HEK293 (cell line): ENCODE data around the gene SENP8.
A peak's percentile ranks its signal among the peaks of the same experiment; 100 is the strongest.

Experiments
- BCL11B ChIP-seq: fragments of 450-650 bp; formaldehyde crosslinking; IDR thresholded peaks from 2 replicates; pipeline ENCODE4 v1.5.1; 2016; ENCODE audit warnings: low read depth, missing biosample characterization, missing genetic modification characterization
- GLIS1 ChIP-seq: fragments of 450-650 bp; formaldehyde crosslinking; IDR thresholded peaks from 2 replicates; pipeline ENCODE4 v1.5.1; 2016; ENCODE audit warnings: missing biosample characterization, missing genetic modification characterization
- HOXA7 ChIP-seq: sonication (generic); formaldehyde crosslinking; IDR thresholded peaks from 2 replicates; pipeline ENCODE4 v1.8.1; 2022; ENCODE audit warnings: missing genetic modification reagents, borderline replicate concordance
- KLF9 ChIP-seq: fragments of 450-650 bp; formaldehyde crosslinking; IDR thresholded peaks from 2 replicates; pipeline ENCODE4 v1.5.1; 2016; ENCODE audit warnings: missing biosample characterization, missing genetic modification characterization, low read depth
- OSR2 ChIP-seq: fragments of 450-650 bp; formaldehyde crosslinking; IDR thresholded peaks from 2 replicates; pipeline ENCODE4 v1.5.1; 2016; ENCODE audit warnings: missing biosample characterization, missing genetic modification characterization
- SP2 ChIP-seq: fragments of 450-650 bp; formaldehyde crosslinking; IDR thresholded peaks from 2 replicates; pipeline ENCODE4 v1.5.1; 2016; ENCODE audit warnings: missing biosample characterization, missing genetic modification characterization
- SP3 ChIP-seq: fragments of 450-650 bp; formaldehyde crosslinking; IDR thresholded peaks from 2 replicates; pipeline ENCODE4 v1.5.1; 2016; ENCODE audit warnings: missing biosample characterization, missing genetic modification characterization
- TRIM28 ChIP-seq: IDR thresholded peaks from 2 replicates; pipeline ENCODE4 v1.6.1; 2011; ENCODE audit warnings: low read length, control low read depth, borderline replicate concordance
- YY2 ChIP-seq: fragments of 450-650 bp; formaldehyde crosslinking; IDR thresholded peaks from 2 replicates; pipeline ENCODE4 v1.5.1; 2016; ENCODE audit warnings: missing biosample characterization, missing genetic modification characterization
- ZBTB17 ChIP-seq: fragments of 450-650 bp; formaldehyde crosslinking; IDR thresholded peaks from 2 replicates; pipeline ENCODE4 v1.5.1; 2016; ENCODE audit warnings: missing biosample characterization, missing genetic modification characterization
- ZBTB20 ChIP-seq: fragments of 450-650 bp; formaldehyde crosslinking; IDR thresholded peaks from 2 replicates; pipeline ENCODE4 v1.5.1; 2016; ENCODE audit warnings: missing biosample characterization, missing genetic modification characterization
- ZBTB7A ChIP-seq: fragments of 450-650 bp; formaldehyde crosslinking; IDR thresholded peaks from 2 replicates; pipeline ENCODE4 v1.5.1; 2016; ENCODE audit warnings: low read depth, missing biosample characterization, missing genetic modification characterization
- ZFHX2 ChIP-seq: fragments of 450-650 bp; formaldehyde crosslinking; conservative IDR thresholded peaks from 2 replicates; pipeline ENCODE4 v1.5.1; 2016; ENCODE audit warnings: missing biosample characterization, missing genetic modification characterization
- ZNF121 ChIP-seq: fragments of 450-650 bp; formaldehyde crosslinking; IDR thresholded peaks from 2 replicates; pipeline ENCODE4 v1.5.1; 2016; ENCODE audit warnings: missing biosample characterization, missing genetic modification characterization
- ZNF19 ChIP-seq: fragments of 450-650 bp; formaldehyde crosslinking; IDR thresholded peaks from 2 replicates; pipeline ENCODE4; 2016; ENCODE audit warnings: missing biosample characterization, missing genetic modification characterization, low read depth
- ZNF223 ChIP-seq: fragments of 450-650 bp; formaldehyde crosslinking; IDR thresholded peaks from 2 replicates; pipeline ENCODE4 v1.5.1; 2016; ENCODE audit warnings: missing biosample characterization, missing genetic modification characterization
- ZNF24 ChIP-seq: fragments of 450-650 bp; formaldehyde crosslinking; IDR thresholded peaks from 2 replicates; pipeline ENCODE4 v1.5.1; 2016; ENCODE audit warnings: missing biosample characterization, missing genetic modification characterization
- ZNF248 ChIP-seq: fragments of 450-650 bp; formaldehyde crosslinking; IDR thresholded peaks from 2 replicates; pipeline ENCODE4 v1.5.1; 2017; ENCODE audit warnings: missing biosample characterization, missing genetic modification characterization
- ZNF391 ChIP-seq: fragments of 450-650 bp; formaldehyde crosslinking; IDR thresholded peaks from 2 replicates; pipeline ENCODE4 v1.5.1; 2016; ENCODE audit warnings: low read depth, missing biosample characterization, missing genetic modification characterization, borderline replicate concordance
- ZNF398 ChIP-seq: fragments of 450-650 bp; formaldehyde crosslinking; IDR thresholded peaks from 2 replicates; pipeline ENCODE4 v1.5.1; 2017; ENCODE audit warnings: missing biosample characterization, missing genetic modification characterization
- ZNF423 ChIP-seq: fragments of 450-650 bp; formaldehyde crosslinking; IDR thresholded peaks from 2 replicates; pipeline ENCODE4 v1.5.1; 2016; ENCODE audit warnings: missing biosample characterization, missing genetic modification characterization
- ZNF747 ChIP-seq: fragments of 450-650 bp; formaldehyde crosslinking; IDR thresholded peaks from 2 replicates; pipeline ENCODE4 v1.5.1; 2016; ENCODE audit warnings: missing biosample characterization, missing genetic modification characterization
- ZNF791 ChIP-seq: fragments of 450-650 bp; formaldehyde crosslinking; IDR thresholded peaks from 2 replicates; pipeline ENCODE4 v1.5.1; 2016; ENCODE audit warnings: missing biosample characterization, missing genetic modification characterization
- ZSCAN30 ChIP-seq: fragments of 450-650 bp; IDR thresholded peaks from 2 replicates; pipeline ENCODE4 v1.5.1; 2018; ENCODE audit warnings: missing biosample characterization, mild to moderate bottlenecking, missing genetic modification characterization, moderate library complexity
- TF ChIP-seq, protein P1 (sequence below): fragments of 450-650 bp; formaldehyde crosslinking; IDR thresholded peaks from 2 replicates; pipeline ENCODE4 v1.5.1; 2016; ENCODE audit warnings: missing biosample characterization, missing genetic modification characterization
- TF ChIP-seq, protein P2 (sequence below): fragments of 450-650 bp; formaldehyde crosslinking; IDR thresholded peaks from 2 replicates; pipeline ENCODE4 v1.5.1; 2016; ENCODE audit warnings: missing biosample characterization, missing genetic modification characterization
- TF ChIP-seq, protein P3 (sequence below): fragments of 450-650 bp; formaldehyde crosslinking; IDR thresholded peaks from 2 replicates; pipeline ENCODE4 v1.5.1; 2017; ENCODE audit warnings: missing biosample characterization, missing genetic modification characterization
- TF ChIP-seq, protein P4 (sequence below): fragments of 450-650 bp; IDR thresholded peaks from 2 replicates; pipeline ENCODE4 v1.5.1; 2018; ENCODE audit warnings: missing biosample characterization, missing genetic modification characterization
- TF ChIP-seq, protein P5 (sequence below): fragments of 450-650 bp; formaldehyde crosslinking; IDR thresholded peaks from 2 replicates; pipeline ENCODE4 v1.5.1; 2016; ENCODE audit warnings: missing biosample characterization, missing genetic modification characterization
- TF ChIP-seq, protein P6 (sequence below): fragments of 450-650 bp; IDR thresholded peaks from 2 replicates; pipeline ENCODE4 v1.5.1; 2018; ENCODE audit warnings: missing biosample characterization, mild to moderate bottlenecking, missing genetic modification characterization

SENP8 gene

DNA sequence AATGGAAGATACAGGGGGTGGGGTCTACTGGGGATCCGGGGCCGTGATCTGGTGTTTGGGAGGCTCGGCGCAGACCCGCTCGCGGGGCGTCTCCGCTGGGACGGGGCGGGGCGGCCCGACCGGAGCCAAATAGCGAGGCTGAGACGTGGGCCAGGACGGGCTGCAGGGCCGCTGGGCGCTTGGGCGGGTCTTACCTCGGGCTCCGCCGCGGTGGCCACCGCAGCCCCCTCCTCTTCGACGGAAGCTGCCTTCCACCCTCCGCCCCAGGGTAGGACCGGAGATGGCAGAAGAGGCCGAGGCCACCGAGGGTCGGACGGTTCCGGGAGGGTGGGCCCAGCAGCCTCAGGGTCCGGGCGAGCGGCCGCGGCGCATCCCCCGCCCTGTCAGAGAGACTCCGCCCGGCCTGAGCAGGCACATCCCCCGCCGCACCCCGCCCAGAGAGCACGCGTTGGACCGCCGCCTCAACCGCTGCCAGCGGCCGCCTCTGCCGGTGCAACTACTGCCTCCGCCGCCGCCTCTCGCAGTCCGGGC lies 652 bp upstream of the SENP8 start (continued):
- TF ChIP-seq ZNF121 (peak; percentile 67; the same call in 1 of the 2 replicates), ZNF223 (peak; percentile 73), ZNF747 (no peak), HOXA7 (CRISPR knock-in tag) (no peak), ZNF24 (peak; percentile 76), OSR2 (tag by site-specific recombination) (0 out of 2 replicates have a peak, but pooled peaks have one; percentile 19), ZNF791 (tag by site-specific recombination) (no peak), SP2 (peak; percentile 93), KLF9 (tag by site-specific recombination) (peak; percentile 67), GLIS1 (peak; percentile 45; the same call in 1 of the 2 replicates), ZSCAN30 (tag by site-specific recombination) (peak; percentile 99), ZNF19 (tag by site-specific recombination) (no peak), ZNF248 (tag by site-specific recombination) (no peak), ZNF398 (tag by site-specific recombination) (peak; percentile 72), ZBTB17 (tag by site-specific recombination) (no peak; the same call in 1 of the 2 replicates), ZNF423 (tag by site-specific recombination) (peak; percentile 35; the same call in 1 of the 2 replicates), ZFHX2 (tag by site-specific recombination) (peak; percentile 51; the same call in 1 of the 2 replicates), ZBTB7A (peak; percentile 94; the same call in 1 of the 2 replicates), SP3 (peak; percentile 65), BCL11B (tag by site-specific recombination) (peak; percentile 67; the same call in 1 of the 2 replicates), YY2 (tag by site-specific recombination) (0 out of 2 replicates have a peak, but pooled peaks have one; percentile 36), TRIM28 (no peak), ZBTB20 (peak; percentile 79; the same call in 1 of the 2 replicates), ZNF391 (tag by site-specific recombination) (peak; percentile 74; the same call in 1 of the 2 replicates)
- TF ChIP-seq, protein P1, sequence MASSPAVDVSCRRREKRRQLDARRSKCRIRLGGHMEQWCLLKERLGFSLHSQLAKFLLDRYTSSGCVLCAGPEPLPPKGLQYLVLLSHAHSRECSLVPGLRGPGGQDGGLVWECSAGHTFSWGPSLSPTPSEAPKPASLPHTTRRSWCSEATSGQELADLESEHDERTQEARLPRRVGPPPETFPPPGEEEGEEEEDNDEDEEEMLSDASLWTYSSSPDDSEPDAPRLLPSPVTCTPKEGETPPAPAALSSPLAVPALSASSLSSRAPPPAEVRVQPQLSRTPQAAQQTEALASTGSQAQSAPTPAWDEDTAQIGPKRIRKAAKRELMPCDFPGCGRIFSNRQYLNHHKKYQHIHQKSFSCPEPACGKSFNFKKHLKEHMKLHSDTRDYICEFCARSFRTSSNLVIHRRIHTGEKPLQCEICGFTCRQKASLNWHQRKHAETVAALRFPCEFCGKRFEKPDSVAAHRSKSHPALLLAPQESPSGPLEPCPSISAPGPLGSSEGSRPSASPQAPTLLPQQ (tag by site-specific recombination), result peak; percentile 100
- TF ChIP-seq, protein P2, sequence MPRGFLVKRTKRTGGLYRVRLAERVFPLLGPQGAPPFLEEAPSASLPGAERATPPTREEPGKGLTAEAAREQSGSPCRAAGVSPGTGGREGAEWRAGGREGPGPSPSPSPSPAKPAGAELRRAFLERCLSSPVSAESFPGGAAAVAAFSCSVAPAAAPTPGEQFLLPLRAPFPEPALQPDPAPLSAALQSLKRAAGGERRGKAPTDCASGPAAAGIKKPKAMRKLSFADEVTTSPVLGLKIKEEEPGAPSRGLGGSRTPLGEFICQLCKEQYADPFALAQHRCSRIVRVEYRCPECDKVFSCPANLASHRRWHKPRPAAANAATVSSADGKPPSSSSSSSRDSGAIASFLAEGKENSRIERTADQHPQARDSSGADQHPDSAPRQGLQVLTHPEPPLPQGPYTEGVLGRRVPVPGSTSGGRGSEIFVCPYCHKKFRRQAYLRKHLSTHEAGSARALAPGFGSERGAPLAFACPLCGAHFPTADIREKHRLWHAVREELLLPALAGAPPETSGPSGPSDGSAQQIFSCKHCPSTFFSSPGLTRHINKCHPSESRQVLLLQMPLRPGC (tag by site-specific recombination), result peak; percentile 70
- TF ChIP-seq, protein P3, sequence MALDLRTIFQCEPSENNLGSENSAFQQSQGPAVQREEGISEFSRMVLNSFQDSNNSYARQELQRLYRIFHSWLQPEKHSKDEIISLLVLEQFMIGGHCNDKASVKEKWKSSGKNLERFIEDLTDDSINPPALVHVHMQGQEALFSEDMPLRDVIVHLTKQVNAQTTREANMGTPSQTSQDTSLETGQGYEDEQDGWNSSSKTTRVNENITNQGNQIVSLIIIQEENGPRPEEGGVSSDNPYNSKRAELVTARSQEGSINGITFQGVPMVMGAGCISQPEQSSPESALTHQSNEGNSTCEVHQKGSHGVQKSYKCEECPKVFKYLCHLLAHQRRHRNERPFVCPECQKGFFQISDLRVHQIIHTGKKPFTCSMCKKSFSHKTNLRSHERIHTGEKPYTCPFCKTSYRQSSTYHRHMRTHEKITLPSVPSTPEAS (tag by site-specific recombination), result peak; percentile 54; the same call in 1 of the 2 replicates
- TF ChIP-seq, protein P4, sequence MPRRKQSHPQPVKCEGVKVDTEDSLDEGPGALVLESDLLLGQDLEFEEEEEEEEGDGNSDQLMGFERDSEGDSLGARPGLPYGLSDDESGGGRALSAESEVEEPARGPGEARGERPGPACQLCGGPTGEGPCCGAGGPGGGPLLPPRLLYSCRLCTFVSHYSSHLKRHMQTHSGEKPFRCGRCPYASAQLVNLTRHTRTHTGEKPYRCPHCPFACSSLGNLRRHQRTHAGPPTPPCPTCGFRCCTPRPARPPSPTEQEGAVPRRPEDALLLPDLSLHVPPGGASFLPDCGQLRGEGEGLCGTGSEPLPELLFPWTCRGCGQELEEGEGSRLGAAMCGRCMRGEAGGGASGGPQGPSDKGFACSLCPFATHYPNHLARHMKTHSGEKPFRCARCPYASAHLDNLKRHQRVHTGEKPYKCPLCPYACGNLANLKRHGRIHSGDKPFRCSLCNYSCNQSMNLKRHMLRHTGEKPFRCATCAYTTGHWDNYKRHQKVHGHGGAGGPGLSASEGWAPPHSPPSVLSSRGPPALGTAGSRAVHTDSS, result 0 out of 2 replicates have a peak, but pooled peaks have one; percentile 4
- TF ChIP-seq, protein P5, sequence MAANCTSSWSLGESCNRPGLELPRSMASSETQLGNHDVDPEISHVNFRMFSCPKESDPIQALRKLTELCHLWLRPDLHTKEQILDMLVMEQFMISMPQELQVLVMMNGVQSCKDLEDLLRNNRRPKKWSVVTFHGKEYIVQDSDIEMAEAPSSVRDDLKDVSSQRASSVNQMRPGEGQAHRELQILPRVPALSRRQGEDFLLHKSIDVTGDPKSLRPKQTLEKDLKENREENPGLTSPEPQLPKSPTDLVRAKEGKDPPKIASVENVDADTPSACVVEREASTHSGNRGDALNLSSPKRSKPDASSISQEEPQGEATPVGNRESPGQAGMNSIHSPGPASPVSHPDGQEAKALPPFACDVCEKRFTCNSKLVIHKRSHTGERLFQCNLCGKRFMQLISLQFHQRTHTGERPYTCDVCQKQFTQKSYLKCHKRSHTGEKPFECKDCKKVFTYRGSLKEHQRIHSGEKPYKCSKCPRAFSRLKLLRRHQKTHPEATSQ, result peak; percentile 99
- TF ChIP-seq, protein P6, sequence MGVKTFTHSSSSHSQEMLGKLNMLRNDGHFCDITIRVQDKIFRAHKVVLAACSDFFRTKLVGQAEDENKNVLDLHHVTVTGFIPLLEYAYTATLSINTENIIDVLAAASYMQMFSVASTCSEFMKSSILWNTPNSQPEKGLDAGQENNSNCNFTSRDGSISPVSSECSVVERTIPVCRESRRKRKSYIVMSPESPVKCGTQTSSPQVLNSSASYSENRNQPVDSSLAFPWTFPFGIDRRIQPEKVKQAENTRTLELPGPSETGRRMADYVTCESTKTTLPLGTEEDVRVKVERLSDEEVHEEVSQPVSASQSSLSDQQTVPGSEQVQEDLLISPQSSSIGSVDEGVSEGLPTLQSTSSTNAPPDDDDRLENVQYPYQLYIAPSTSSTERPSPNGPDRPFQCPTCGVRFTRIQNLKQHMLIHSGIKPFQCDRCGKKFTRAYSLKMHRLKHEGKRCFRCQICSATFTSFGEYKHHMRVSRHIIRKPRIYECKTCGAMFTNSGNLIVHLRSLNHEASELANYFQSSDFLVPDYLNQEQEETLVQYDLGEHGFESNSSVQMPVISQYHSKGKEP (tag by site-specific recombination), result 0 out of 2 replicates have a peak, but pooled peaks have one; percentile 73
